HG03196 (cell line): ENCODE measurements around the gene C1R.
"Not testable (repeated sequence)": the region's sequence is repeated elsewhere in the genome, so short reads cannot be mapped to it uniquely, and the experiment has no call there.

ENCODE experiments used
- ATAC-seq: cut with Tn5 transposase; IDR thresholded peaks from one replicate; pipeline ENCODE4 v1.9.1; 2021; ENCODE audit not compliant: unreplicated experiment

C1R gene

DNA sequence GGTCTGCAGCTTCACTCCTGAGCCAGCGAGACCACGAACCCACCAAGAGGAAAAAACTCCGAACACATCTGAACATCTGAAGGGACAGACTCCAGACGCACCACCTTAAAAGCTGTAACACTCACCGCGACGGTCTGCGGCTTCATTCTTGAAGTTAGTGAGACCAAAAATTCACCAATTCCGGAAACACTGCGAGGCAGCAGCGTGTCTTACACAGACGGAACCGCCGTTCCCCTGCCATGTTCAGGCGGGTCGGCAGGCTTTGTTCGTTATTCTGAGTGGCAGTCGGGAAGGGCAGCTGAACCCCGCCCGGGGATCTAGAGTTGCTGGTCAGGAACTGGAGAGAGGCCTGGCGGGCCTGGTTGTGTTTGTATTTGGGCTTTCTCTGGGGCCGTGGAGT, 53.7 kb downstream of the C1R start:
- no peak for ATAC-seq

DNA sequence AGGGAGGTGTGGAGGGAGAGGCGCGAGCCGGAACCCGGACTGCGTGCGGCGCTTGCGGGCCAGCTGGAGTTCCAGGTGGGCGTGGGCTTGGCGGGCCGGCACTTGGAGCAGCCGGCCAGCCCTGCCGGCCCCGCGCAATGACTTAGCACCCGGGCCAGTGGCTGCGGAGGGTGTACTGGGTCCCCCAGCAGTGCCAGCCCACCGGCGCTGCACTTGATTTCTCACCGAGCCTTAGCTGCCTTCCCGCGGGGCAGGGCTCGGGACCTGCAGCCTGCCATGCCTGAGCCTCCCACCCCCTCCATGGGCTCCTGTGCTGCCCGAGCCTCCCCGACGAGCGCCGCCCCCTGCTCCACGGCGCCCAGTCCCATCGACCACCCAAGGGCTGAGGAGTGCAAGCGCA, 54.8 kb downstream of the C1R start:
- ATAC-seq, result not testable (repeated sequence)

DNA sequence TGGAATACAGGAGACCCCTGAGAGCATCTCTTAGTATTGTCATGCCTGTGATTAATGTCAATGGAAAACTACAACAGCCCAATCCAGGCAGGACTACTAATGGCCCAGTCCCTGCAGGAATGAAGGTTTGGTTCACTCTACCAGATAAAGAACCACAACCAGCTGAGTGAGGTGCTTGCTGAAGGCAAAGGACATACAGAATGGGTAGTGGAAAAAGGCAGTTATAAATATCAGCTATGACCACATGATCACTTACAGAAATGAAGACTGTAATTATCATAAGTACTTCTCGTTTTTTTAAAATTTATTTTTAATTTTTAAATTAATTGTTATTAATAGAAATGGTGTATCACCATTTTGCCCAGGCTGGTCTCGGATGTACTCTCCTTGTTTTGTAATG, 56.8 kb downstream of the C1R start:
- no peak for ATAC-seq

DNA sequence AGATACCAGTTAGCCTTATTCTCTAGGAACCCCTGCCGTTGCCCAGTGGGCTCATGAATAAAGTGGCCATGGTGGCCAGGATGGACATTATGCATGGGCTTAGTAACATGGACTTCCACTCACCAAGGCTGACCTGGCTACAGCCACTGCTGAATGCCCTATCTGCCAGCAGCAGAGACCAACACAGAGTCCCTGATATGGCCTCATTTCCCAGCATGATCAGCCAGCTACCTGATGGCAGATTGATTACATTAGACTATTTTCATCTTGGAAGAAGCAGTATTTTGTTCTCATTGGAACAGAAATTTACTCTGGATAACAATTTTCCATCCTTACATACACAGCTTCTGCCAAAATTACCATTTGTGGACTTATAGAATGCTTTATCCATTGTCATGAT, 57.8 kb downstream of the C1R start:
- no peak for ATAC-seq

DNA sequence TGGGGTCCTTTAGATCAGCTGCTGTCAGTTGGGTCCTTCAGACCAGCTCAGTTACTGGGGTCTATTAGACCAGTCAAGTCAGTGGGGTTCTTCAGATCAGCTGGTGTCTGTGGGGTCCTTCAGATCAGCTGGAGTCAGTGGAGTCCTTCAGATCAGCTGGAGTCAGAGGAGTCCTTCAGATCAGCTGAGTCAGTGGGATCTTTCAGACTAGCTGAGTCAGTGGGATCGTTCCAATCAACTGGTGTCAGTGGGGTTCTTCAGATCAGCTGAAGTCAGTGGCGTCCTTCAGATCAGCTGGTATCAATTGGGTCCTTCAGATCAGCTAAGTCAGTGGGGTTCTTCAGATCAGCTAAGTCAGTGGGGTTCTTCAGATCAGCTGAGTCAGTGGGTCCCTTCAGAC, 59.3 kb downstream of the C1R start:
- no peak for ATAC-seq

DNA sequence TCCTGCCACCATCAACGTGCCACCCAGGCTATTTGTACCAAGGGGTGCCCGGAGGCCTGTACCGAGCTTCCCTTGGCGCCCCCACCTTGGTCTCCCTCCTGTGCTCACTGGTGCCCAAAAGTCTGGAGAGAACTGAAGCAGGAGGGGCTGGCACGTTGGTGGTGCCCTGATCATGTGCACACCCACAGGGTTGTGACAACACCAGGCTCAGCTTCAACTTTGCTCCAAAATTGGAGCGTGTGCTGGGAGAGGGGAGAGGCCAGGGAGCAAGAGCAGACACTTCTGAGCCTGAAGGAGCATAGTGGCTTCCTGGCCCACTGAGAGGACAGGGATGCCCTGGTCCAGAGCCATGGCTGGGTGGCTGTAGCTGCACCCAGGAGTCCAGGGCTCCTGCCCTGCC, 60.9 kb downstream of the C1R start:
- ATAC-seq, result no peak
